NT2/D1 (cell line): ENCODE results near the gene OLFM3.

ENCODE experiments used
- SUZ12 ChIP-seq: IDR thresholded peaks from 2 replicates; pipeline ENCODE4 v1.6.1; 2011; ENCODE audit not compliant: insufficient read length, insufficient read depth; ENCODE audit errors: extremely low read depth
- YY1 ChIP-seq: IDR thresholded peaks from 2 replicates; pipeline ENCODE4 v1.6.1; 2011; ENCODE audit not compliant: insufficient read length, insufficient read depth
- ZNF274 ChIP-seq: IDR thresholded peaks from 2 replicates; pipeline ENCODE4 v1.6.1; 2011; ENCODE audit warnings: mild to moderate bottlenecking, low read depth, low read length

- TF ChIP-seq SUZ12 (no peak), YY1 (no peak), ZNF274 (no peak)
Measured at GRCh38 chr1:101942516-101943193, 54.1 kb downstream of the OLFM3 start.
